Measurements from ENCODE around the gene RIMBP3C.
"Not testable (repeated sequence)": the region's sequence is repeated elsewhere in the genome, so short reads cannot be mapped to it uniquely, and the experiment has no call there.

The RIMBP3C gene

GRCh38 chr22:21571679-21572078, 20.4 kb upstream of the RIMBP3C start:
- DNase-seq (ENCODE audit: low spot score) = no peak

- DNase-seq (ENCODE audit: low spot score) = no peak
Measured at GRCh38 chr22:21570398-21570797, 19.1 kb upstream of the RIMBP3C start.

- DNase-seq (ENCODE audit: low spot score) = no peak
Measured at GRCh38 chr22:21569459-21570170, 18.4 kb upstream of the RIMBP3C start.

GRCh38 chr22:21569076-21569427, 17.8 kb upstream of the RIMBP3C start:
- DNase-seq (ENCODE audit: low spot score) = not testable (repeated sequence)

GRCh38 chr22:21568347-21569075, 17.2 kb upstream of the RIMBP3C start:
- DNase-seq (ENCODE audit: low spot score) = no peak

- DNase-seq (ENCODE audit: low spot score) = peak; percentile 76
Measured at GRCh38 chr22:21567456-21568346, 16.4 kb upstream of the RIMBP3C start, which contains the start of gene UBE2L3. TSS of gene UBE2L3 (plus strand) at chr22:21567714. CDS start at chr22:21567745, 31 bp downstream.

GRCh38 chr22:21564411-21564810, 13.2 kb upstream of the RIMBP3C start:
- no peak for DNase-seq (ENCODE audit: low spot score)

- DNase-seq (ENCODE audit: low spot score) = no peak
Measured at GRCh38 chr22:21563912-21564311, 12.7 kb upstream of the RIMBP3C start.

- not testable (repeated sequence) for DNase-seq (ENCODE audit: low spot score)
Measured at GRCh38 chr22:21560657-21561056, 9.4 kb upstream of the RIMBP3C start.

- not testable (repeated sequence) for DNase-seq (ENCODE audit: low spot score)
Measured at GRCh38 chr22:21559345-21560125, 8.3 kb upstream of the RIMBP3C start.

GRCh38 chr22:21550678-21551047, 598 bp downstream of the RIMBP3C start:
- not testable (repeated sequence) for DNase-seq (ENCODE audit: low spot score)

GRCh38 chr22:21550008-21550677, 1.1 kb downstream of the RIMBP3C start:
- not testable (repeated sequence) for DNase-seq (ENCODE audit: low spot score)

- DNase-seq (ENCODE audit: low spot score) = not testable (repeated sequence)
Measured at GRCh38 chr22:21549558-21549957, 1.7 kb downstream of the RIMBP3C start.

- not testable (repeated sequence) for DNase-seq (ENCODE audit: low spot score)
Measured at GRCh38 chr22:21544432-21545322, 6.6 kb downstream of the RIMBP3C start.

- DNase-seq (ENCODE audit: low spot score) = not testable (repeated sequence)
Measured at GRCh38 chr22:21539862-21540261, 11.4 kb downstream of the RIMBP3C start.

- DNase-seq (ENCODE audit: low spot score) = not testable (repeated sequence)
Measured at GRCh38 chr22:21532863-21533648, 18.2 kb downstream of the RIMBP3C start.

- DNase-seq (ENCODE audit: low spot score) = not testable (repeated sequence)
Measured at GRCh38 chr22:21531525-21531924, 19.7 kb downstream of the RIMBP3C start.

GRCh38 chr22:21526705-21527500, 24.4 kb downstream of the RIMBP3C start:
- not testable (repeated sequence) for DNase-seq (ENCODE audit: low spot score)
